ENCODE results near the gene MGRN1. TPM values are rescaled to one million over a fixed set of nuclear protein-coding genes. Genes with fewer than 3 reads are reported as not detected.

The MGRN1 gene
- total and polyA plus RNA-seq, 2 of the 13 experiments (the other 11 are each of a cell fraction or from before 2014, with no cell fraction given), result 11.9 to 12.6 TPM

- TF ChIP-seq ZNF430 (CRISPR knock-in tag; IDR thresholded peaks at IDR 0.05), result no peak
- TF ChIP-seq KLF9 (CRISPR knock-in tag; IDR thresholded peaks at IDR 0.05; ENCODE audit: low read depth), result no peak
- peak; percentile 38; the same call in 1 of the 2 replicates for TF ChIP-seq KDM5B (CRISPR knock-in tag; IDR thresholded peaks at IDR 0.05; ENCODE audit: borderline replicate concordance)
- TF ChIP-seq NFYC (CRISPR knock-in tag; IDR thresholded peaks at IDR 0.05), result no peak
- TF ChIP-seq TOE1 (CRISPR knock-in tag; IDR thresholded peaks at IDR 0.05), result no peak
- no peak for TF ChIP-seq ZFP90 (CRISPR knock-in tag; IDR thresholded peaks at IDR 0.05; ENCODE audit: borderline replicate concordance)
- TF ChIP-seq, protein P1, sequence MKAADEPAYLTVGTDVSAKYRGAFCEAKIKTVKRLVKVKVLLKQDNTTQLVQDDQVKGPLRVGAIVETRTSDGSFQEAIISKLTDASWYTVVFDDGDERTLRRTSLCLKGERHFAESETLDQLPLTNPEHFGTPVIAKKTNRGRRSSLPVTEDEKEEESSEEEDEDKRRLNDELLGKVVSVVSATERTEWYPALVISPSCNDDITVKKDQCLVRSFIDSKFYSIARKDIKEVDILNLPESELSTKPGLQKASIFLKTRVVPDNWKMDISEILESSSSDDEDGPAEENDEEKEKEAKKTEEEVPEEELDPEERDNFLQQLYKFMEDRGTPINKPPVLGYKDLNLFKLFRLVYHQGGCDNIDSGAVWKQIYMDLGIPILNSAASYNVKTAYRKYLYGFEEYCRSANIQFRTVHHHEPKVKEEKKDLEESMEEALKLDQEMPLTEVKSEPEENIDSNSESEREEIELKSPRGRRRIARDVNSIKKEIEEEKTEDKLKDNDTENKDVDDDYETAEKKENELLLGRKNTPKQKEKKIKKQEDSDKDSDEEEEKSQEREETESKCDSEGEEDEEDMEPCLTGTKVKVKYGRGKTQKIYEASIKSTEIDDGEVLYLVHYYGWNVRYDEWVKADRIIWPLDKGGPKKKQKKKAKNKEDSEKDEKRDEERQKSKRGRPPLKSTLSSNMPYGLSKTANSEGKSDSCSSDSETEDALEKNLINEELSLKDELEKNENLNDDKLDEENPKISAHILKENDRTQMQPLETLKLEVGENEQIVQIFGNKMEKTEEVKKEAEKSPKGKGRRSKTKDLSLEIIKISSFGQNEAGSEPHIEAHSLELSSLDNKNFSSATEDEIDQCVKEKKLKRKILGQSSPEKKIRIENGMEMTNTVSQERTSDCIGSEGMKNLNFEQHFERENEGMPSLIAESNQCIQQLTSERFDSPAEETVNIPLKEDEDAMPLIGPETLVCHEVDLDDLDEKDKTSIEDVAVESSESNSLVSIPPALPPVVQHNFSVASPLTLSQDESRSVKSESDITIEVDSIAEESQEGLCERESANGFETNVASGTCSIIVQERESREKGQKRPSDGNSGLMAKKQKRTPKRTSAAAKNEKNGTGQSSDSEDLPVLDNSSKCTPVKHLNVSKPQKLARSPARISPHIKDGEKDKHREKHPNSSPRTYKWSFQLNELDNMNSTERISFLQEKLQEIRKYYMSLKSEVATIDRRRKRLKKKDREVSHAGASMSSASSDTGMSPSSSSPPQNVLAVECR (CRISPR knock-in tag; IDR thresholded peaks at IDR 0.05; ENCODE audit: borderline replicate concordance), result peak; percentile 75; the same call in 1 of the 2 replicates
- no peak for TF ChIP-seq RBM39 (IDR thresholded peaks at IDR 0.05; ENCODE audit: low read depth, low read length, poor library complexity, severe bottlenecking)
- peak; percentile 85 for TF ChIP-seq TAF15 (IDR thresholded peaks at IDR 0.05; ENCODE audit: low read depth, low read length, poor library complexity, severe bottlenecking)
- no peak for TF ChIP-seq ZNF441 (CRISPR knock-in tag; IDR thresholded peaks at IDR 0.05; ENCODE audit: borderline replicate concordance)
- no peak for TF ChIP-seq NFKB2 (CRISPR knock-in tag; IDR thresholded peaks at IDR 0.05; ENCODE audit: borderline replicate concordance)
- no peak for TF ChIP-seq NFIC (IDR thresholded peaks at IDR 0.05; ENCODE audit: low read length)
- TF ChIP-seq ZNF10 (CRISPR knock-in tag; IDR thresholded peaks at IDR 0.05; ENCODE audit: borderline replicate concordance, low read depth), result no peak
- no peak for TF ChIP-seq BHLHE40 (IDR thresholded peaks at IDR 0.05; ENCODE audit: low read length)
- TF ChIP-seq ZIK1 (CRISPR knock-in tag; IDR thresholded peaks at IDR 0.05; ENCODE audit: borderline replicate concordance, low read depth), result no peak
- no peak for TF ChIP-seq TCF12 (IDR thresholded peaks at IDR 0.05)
- TF ChIP-seq TCF12 (CRISPR knock-in tag; IDR thresholded peaks at IDR 0.05), result no peak
- TF ChIP-seq, protein P2, sequence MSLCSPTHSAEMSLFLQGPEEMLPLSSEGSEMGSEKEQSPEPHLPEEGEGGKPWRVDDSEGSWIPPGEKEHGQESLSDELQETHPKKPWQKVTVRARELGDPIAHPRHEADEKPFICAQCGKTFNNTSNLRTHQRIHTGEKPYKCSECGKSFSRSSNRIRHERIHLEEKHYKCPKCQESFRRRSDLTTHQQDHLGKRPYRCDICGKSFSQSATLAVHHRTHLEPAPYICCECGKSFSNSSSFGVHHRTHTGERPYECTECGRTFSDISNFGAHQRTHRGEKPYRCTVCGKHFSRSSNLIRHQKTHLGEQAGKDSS (CRISPR knock-in tag; IDR thresholded peaks at IDR 0.05; ENCODE audit: borderline replicate concordance, low read depth), result no peak
- TF ChIP-seq HHEX (CRISPR knock-in tag; IDR thresholded peaks at IDR 0.05), result no peak
- TF ChIP-seq, protein P3, sequence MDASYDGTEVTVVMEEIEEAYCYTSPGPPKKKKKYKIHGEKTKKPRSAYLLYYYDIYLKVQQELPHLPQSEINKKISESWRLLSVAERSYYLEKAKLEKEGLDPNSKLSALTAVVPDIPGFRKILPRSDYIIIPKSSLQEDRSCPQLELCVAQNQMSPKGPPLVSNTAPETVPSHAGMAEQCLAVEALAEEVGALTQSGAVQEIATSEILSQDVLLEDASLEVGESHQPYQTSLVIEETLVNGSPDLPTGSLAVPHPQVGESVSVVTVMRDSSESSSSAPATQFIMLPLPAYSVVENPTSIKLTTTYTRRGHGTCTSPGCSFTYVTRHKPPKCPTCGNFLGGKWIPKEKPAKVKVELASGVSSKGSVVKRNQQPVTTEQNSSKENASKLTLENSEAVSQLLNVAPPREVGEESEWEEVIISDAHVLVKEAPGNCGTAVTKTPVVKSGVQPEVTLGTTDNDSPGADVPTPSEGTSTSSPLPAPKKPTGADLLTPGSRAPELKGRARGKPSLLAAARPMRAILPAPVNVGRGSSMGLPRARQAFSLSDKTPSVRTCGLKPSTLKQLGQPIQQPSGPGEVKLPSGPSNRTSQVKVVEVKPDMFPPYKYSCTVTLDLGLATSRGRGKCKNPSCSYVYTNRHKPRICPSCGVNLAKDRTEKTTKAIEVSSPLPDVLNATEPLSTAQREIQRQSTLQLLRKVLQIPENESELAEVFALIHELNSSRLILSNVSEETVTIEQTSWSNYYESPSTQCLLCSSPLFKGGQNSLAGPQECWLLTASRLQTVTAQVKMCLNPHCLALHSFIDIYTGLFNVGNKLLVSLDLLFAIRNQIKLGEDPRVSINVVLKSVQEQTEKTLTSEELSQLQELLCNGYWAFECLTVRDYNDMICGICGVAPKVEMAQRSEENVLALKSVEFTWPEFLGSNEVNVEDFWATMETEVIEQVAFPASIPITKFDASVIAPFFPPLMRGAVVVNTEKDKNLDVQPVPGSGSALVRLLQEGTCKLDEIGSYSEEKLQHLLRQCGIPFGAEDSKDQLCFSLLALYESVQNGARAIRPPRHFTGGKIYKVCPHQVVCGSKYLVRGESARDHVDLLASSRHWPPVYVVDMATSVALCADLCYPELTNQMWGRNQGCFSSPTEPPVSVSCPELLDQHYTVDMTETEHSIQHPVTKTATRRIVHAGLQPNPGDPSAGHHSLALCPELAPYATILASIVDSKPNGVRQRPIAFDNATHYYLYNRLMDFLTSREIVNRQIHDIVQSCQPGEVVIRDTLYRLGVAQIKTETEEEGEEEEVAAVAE (CRISPR knock-in tag; IDR thresholded peaks at IDR 0.05; ENCODE audit: borderline replicate concordance), result no peak
- no peak for TF ChIP-seq SRSF1 (optimal IDR thresholded peaks at IDR 0.05; ENCODE audit: low read depth, low read length)
These were observed 35.9 kb downstream of the MGRN1 start (continued) for GRCh38 chr16:4660454-4661007.

Data from HepG2 (cell line).